Testis (tissue), 5 donors: ENCODE measurements around the gene PJVK. TPM values are rescaled to one million over a fixed set of nuclear protein-coding genes. Genes with fewer than 3 reads are reported as not detected.

Experiments used
- DNase-seq: peaks from one replicate; pipeline ENCODE4 v3.0.0-alpha.2; 2019
- H3K27ac ChIP-seq, 2 donors: fragments of 200-600 bp; sonication (generic); one replicate each; pipeline ENCODE4 v1.5.1; 2019
- H3K27me3 ChIP-seq: fragments of 200-600 bp; sonication (generic); one replicate; pipeline ENCODE4 v1.5.1; 2019
- H3K36me3 ChIP-seq: fragments of 200-600 bp; sonication (generic); one replicate; pipeline ENCODE4 v1.5.1; 2017; ENCODE audit warnings: low read depth; ENCODE audit errors: missing control alignments
- H3K4me1 ChIP-seq: fragments of 200-600 bp; sonication (generic); one replicate; pipeline ENCODE4 v1.5.1; 2019
- H3K4me3 ChIP-seq, 2 donors: fragments of 200-600 bp; sonication (generic); one replicate each; pipeline ENCODE4 v1.5.1; 2017 to 2019
- H3K9me3 ChIP-seq: fragments of 200-600 bp; sonication (generic); one replicate; pipeline ENCODE4 v1.5.1; 2017
- POLR2A ChIP-seq: fragments of 450-650 bp; IDR thresholded peaks from one replicate; pipeline ENCODE4 v1.6.1; 2017; ENCODE audit warnings: antibody characterized with exemption, mild to moderate bottlenecking, moderate library complexity
- WGBS, 2 donors: methylation state at CpG; one replicate each; pipeline ENCODE4 v1.1.5; 2018; 5-methylcytosine and 5-hydroxymethylcytosine counted together
- intact Hi-C: fragments of 100-400 bp; cut with DNase I; formaldehyde crosslinking; loops from one replicate; pipeline ENCODE4 v1.15.1; 2023; ENCODE audit warnings: low total_unique reads
- long read RNA-seq, 2 donors: transcript quantifications; one replicate each; lab custom pipeline, GENCODE V29; 2026
- polyA plus RNA-seq: library from polyadenylated mRNA; stranded (reverse); fragments of 350-450 nt; fragmentation: Illumina TruSeq; extraction: RNeasy Lipid Tissue Mini Kit (QIAGEN cat#74804); gene quantifications from one replicate; pipeline ENCODE4 v1.2.3, GENCODE V29; 2014; ENCODE audit warnings: low read depth, low replicate concordance; ENCODE audit not compliant: insufficient read depth
- total RNA-seq, 2 donors: library from RNA; depleted of rRNA; stranded (reverse); fragments of >200 nt; gene quantifications; one replicate each; pipeline ENCODE4 v1.2.3, GENCODE V29; 2016
- TF ChIP-seq, protein P1 (sequence below), 3 experiments: fragments of 450-650 bp in 2 of 3; fragments of 200-600 bp in 1 of 3; sonication (generic) in 1 of 3; IDR thresholded peaks; one replicate each; pipeline ENCODE4 v1.5.1; 2016 to 2019; ENCODE audit warnings: antibody characterized with exemption in 3 of 3, mild to moderate bottlenecking in 2 of 3, moderate library complexity in 1 of 3

Gene PJVK, protein sequence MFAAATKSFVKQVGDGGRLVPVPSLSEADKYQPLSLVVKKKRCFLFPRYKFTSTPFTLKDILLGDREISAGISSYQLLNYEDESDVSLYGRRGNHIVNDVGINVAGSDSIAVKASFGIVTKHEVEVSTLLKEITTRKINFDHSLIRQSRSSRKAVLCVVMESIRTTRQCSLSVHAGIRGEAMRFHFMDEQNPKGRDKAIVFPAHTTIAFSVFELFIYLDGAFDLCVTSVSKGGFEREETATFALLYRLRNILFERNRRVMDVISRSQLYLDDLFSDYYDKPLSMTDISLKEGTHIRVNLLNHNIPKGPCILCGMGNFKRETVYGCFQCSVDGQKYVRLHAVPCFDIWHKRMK
- total RNA-seq (10 to 100 TPM; 20.6 to 31.7 TPM), polyA plus RNA-seq (61.3 TPM)
- long read RNA-seq, donor 1 = 0 reads
- long read RNA-seq, donor 2 = 0 reads

DNA sequence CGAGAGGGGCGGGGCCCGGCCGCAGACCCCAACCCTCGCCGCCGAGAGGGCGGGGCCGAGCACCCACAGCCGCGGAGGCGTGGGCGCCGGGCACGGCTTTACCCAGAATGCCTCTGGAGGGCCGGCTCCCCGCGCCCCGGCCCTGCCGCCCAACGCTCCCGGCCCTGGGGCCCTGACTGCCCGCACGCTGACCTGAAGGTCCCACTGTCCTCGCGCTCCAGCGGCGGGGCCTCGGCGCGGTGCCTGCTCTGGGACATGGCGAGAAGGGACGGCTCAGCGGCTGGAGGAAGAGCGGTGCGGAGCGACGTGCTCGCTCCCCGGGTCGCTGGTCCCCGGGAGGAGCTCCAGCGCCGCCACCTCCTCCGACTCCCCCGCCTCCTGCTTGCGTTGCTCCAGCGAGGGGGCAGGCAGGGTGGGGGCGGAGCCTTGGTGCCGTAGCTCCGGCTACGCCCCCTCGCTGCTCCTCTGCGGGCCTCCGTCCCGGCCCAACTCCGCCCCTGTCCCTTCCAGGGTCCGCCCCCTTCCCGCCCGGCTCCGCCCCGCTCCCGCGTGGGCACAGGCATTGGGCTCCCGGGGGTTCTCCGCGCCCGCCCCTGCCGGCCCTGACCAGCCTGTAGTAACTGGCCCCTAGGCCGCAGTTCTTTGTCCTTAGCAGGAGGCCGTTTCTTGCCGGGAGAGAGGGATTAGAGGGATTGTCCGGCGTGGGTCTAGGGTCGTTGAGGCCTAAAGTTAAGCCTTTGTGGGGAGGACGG lies at the start of gene PJVK, which contains the start of gene PRKRA:
Gene PJVK (plus strand): TSS at position 605 of the 752 bp plus-strand sequence. CDS start 2,032 bp downstream, outside the sequence.
Gene PRKRA (minus strand): TSS at position 402 of the 752 bp plus-strand sequence. CDS start 145 bp downstream, at position 257.
- Histone ChIP-seq H3K36me3 (no peaks in the 10 kb centered on the region), H3K27ac (peak within 1 kb of the TSS; percentile 94 to 99), H3K27me3 (no peaks in the 10 kb centered on the region), H3K9me3 (no peaks in the 10 kb centered on the region), H3K4me1 (peaks cover 6% of the 10 kb centered on the region), H3K4me3 (peak within 1 kb of the TSS; percentile 76 to 89)
- peak; percentile 88 for TF ChIP-seq POLR2A
- TF ChIP-seq, protein P1, sequence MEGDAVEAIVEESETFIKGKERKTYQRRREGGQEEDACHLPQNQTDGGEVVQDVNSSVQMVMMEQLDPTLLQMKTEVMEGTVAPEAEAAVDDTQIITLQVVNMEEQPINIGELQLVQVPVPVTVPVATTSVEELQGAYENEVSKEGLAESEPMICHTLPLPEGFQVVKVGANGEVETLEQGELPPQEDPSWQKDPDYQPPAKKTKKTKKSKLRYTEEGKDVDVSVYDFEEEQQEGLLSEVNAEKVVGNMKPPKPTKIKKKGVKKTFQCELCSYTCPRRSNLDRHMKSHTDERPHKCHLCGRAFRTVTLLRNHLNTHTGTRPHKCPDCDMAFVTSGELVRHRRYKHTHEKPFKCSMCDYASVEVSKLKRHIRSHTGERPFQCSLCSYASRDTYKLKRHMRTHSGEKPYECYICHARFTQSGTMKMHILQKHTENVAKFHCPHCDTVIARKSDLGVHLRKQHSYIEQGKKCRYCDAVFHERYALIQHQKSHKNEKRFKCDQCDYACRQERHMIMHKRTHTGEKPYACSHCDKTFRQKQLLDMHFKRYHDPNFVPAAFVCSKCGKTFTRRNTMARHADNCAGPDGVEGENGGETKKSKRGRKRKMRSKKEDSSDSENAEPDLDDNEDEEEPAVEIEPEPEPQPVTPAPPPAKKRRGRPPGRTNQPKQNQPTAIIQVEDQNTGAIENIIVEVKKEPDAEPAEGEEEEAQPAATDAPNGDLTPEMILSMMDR (IDR thresholded peaks at IDR 0.05) = peak in 1 of 3 experiments; percentile 9
- 0 to 1% methylated on average over 6 to 49 of the region's 76 CpGs for WGBS, 2 donors
- DNase-seq = peak; percentile 98
- intact Hi-C loops = no loop called here

DNA sequence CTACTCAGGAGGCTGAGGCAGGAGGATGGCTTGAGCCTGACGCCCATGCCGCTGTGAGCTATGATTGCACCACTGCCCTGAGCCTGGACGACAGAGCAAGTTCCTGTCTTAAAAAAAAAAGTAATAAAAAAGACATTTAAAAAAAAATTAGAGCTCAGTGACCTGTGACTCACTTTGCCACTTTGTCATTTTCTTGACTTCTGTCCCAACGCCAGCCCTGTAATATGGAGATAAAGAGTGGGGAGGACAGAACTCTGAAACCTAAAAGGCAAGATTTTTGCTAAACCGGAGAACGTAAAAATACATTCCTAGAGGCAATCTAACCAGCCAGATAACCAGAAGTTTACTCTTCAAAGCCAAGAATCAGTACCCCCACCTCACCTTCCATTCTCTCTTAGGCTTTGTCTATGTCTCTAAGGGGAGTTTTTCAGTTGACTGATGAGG lies 49.2 kb upstream of the PJVK start:
- H3K4me3 ChIP-seq = no peak overlapping the region
- DNase-seq = no peak
- H3K4me1 ChIP-seq = no peaks in the 10 kb centered on the region
- intact Hi-C loops = no loop called here
- H3K27me3 ChIP-seq = no peaks in the 10 kb centered on the region
- TF ChIP-seq POLR2A = no peak
- TF ChIP-seq, protein P1 (IDR thresholded peaks at IDR 0.05) = no peak
- H3K9me3 ChIP-seq = no peaks in the 10 kb centered on the region
- no peaks in the 10 kb centered on the region for H3K36me3 ChIP-seq
- no peak overlapping the region for H3K27ac ChIP-seq
- 57 to 63% methylated on average over 6 of the region's 6 CpGs for WGBS, 2 donors

DNA sequence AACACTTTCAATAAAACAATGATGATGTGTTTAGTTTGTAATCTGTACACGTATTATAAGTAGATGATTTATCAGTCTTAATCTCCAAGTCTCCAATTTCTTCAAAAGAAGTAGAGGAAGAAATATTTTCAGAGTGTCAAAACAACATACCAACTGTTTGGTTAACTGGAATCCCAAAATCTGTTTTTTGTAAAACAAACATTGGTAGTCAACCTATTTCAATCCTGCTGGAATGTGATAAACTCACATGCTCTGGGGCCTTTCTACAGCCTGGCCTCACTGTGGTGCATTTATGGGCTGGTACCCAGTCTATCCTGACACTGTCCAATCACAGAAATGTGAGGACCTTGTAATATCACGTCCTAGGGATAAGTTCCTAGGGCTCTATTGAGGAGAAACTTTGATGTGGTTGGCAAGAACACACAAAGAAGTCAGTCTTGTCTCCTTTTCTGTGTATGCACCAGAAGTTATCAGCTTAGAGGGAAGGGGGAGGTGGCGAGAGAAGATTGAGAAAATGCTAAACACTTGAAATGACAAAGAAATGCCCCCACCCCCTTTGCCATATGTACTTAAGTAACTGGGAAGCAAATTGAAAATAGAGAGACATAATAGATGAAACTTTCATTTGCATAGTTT lies 47.4 kb upstream of the PJVK start:
- Histone ChIP-seq H3K4me1 (no peaks in the 10 kb centered on the region), H3K36me3 (no peaks in the 10 kb centered on the region), H3K27ac (no peak overlapping the region), H3K9me3 (no peaks in the 10 kb centered on the region), H3K27me3 (no peaks in the 10 kb centered on the region), H3K4me3 (no peak overlapping the region)
- 61 to 70% methylated on average over 3 of the region's 3 CpGs for WGBS, 2 donors
- no peak for DNase-seq
- intact Hi-C loops = no loop called here
- TF ChIP-seq, protein P1 (IDR thresholded peaks at IDR 0.05) = no peak
- no peak for TF ChIP-seq POLR2A

DNA sequence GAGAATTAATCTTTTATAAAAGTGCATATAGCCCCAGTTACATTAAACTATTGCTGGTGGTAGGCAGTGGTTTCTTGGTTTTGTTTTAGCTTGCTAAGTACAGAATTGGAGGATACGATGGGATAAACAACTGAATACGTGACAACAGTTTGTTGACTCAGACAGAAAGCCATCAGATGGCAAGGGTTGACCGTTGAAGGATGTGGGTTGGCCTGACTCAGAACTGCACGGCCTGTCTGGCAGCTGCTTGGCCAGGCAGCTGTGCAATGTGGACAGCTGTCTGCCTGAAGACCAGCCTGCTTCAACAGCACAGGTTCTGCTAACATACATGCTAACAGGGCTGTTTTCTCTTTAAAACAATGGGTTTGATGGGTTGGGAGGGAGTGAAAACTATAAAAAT lies 46.8 kb upstream of the PJVK start:
- intact Hi-C loops = no loop called here
- Histone ChIP-seq H3K27ac (no peak overlapping the region), H3K4me1 (no peaks in the 10 kb centered on the region), H3K9me3 (no peaks in the 10 kb centered on the region), H3K36me3 (no peaks in the 10 kb centered on the region), H3K27me3 (no peaks in the 10 kb centered on the region), H3K4me3 (no peak overlapping the region)
- TF ChIP-seq, protein P1 (IDR thresholded peaks at IDR 0.05) = no peak
- TF ChIP-seq POLR2A = no peak
- WGBS, 2 donors = 49 to 52% methylated on average over 4 of the region's 4 CpGs
- DNase-seq = no peak
